Measurements from ENCODE around the gene HOXB1. TPM values are rescaled to one million over a fixed set of nuclear protein-coding genes. Genes with fewer than 3 reads are reported as not detected.

HOXB1 gene
- total and polyA plus RNA-seq, 2 of the 8 experiments (the other 6 are each of a cell fraction or from before 2014, with no cell fraction given): not detected

GRCh38 chr17:48558831-48559121 is 28.0 kb upstream of the HOXB1 start:
- peaks cover 17 to 34% of the 10 kb centered on the region in 2 experiments for H4K20me1 ChIP-seq (replicated peaks in 1 of 2; ENCODE audit: control insufficient read depth in 1 of 2, insufficient read depth in 2 of 2, low read length in 2 of 2)
- H2BK5ac ChIP-seq (ENCODE audit: low read depth, low read length): no peak overlapping the region
- H3K56ac ChIP-seq (replicated peaks; ENCODE audit: insufficient read length, low read depth, low read length): no peak overlapping the region
- no peak overlapping the region for H3K27ac ChIP-seq (ENCODE audit: low read depth, low read length)
- FAIRE-seq (no peak), DNase-seq (ENCODE audit: low read depth in 1 of 2, low spot score in 2 of 2) (no peak)
- H3K23me2 ChIP-seq (ENCODE audit: low read depth, low read length): no peaks in the 10 kb centered on the region
- no peak overlapping the region for H2BK120ac ChIP-seq (replicated peaks; ENCODE audit: low read depth, low read length)
- H2BK12ac ChIP-seq (ENCODE audit: low read depth, low read length): no peak overlapping the region
- no peak overlapping the region for H2BK20ac ChIP-seq (ENCODE audit: low read length)
- no peaks in the 10 kb centered on the region for H3K9me3 ChIP-seq (ENCODE audit: insufficient read depth in 2 of 2, low read depth in 1 of 2, low read length in 1 of 2)
- no peak overlapping the region for H2BK15ac ChIP-seq (ENCODE audit: low read length)
- no peak overlapping the region for H2AK5ac ChIP-seq (ENCODE audit: low read depth, low read length)
- H3K4me3 ChIP-seq (ENCODE audit: extremely low read depth in 1 of 4, insufficient read depth in 2 of 4, low read depth in 3 of 4, low read length in 4 of 4): no peak overlapping the region
- no peak overlapping the region for H4K8ac ChIP-seq (ENCODE audit: extremely low read depth, insufficient read depth, low read length)
- no peak overlapping the region for H3K23ac ChIP-seq (ENCODE audit: insufficient read length)
- H3K18ac ChIP-seq (ENCODE audit: extremely low read depth, low read length): no peak overlapping the region
- ChIA-PET CTCF (ENCODE audit: partially characterized antibody) (interaction anchor here (1.2 to 1.5 kb wide), 2 partner anchors 12 to 67 kb away, joined by 3 read pairs; partner anchors contain the start of gene HOXB9), POLR2A (ENCODE audit: partially characterized antibody) (no interaction called here)
- H3K4me2 ChIP-seq (ENCODE audit: insufficient read depth in 1 of 2, low read depth in 2 of 2, low read length in 2 of 2): no peak overlapping the region
- peaks cover 0 to 9% (median 4%) of the 10 kb centered on the region in 4 experiments; a peak in 4 of 7 replicates for H3K4me1 ChIP-seq (replicated peaks in 1 of 4; ENCODE audit: control insufficient read depth in 3 of 4, insufficient read depth in 4 of 4, low read length in 3 of 4)
- WGBS, 2 experiments (ENCODE audit: extremely low coverage in 1 of 2, insufficient coverage in 1 of 2, insufficient read length in 1 of 2, insufficient replicate concordance in 2 of 2, low coverage in 1 of 2, low lambda C conversion rate in 2 of 2, missing lambda C conversion rate in 1 of 2): 34% methylated on average over 2 of the region's 2 CpGs; no CpG with 5 or more reads in 1 of the 2 experiments
- no peak overlapping the region for H3K9ac ChIP-seq (replicated peaks in 1 of 4; ENCODE audit: extremely low read depth in 1 of 4, low read depth in 3 of 4, low read length in 3 of 4)
- H4K5ac ChIP-seq (ENCODE audit: insufficient read length, low read depth, low read length): no peak overlapping the region
- H3K79me1 ChIP-seq (ENCODE audit: low read depth, low read length): no peaks in the 10 kb centered on the region
- peaks cover 0 to 5% (median 0%) of the 10 kb centered on the region in 4 experiments; a peak in 1 of 8 replicates for H3K36me3 ChIP-seq (ENCODE audit: control insufficient read depth in 2 of 4, insufficient read depth in 4 of 4, low read length in 3 of 4)
- H4K91ac ChIP-seq (replicated peaks; ENCODE audit: insufficient read length, low read length): no peak overlapping the region
- peak; percentile 24 for TF ChIP-seq EZH2 (IDR thresholded peaks at IDR 0.05; ENCODE audit: low read depth, low read length, severe bottlenecking)
- no peak for TF ChIP-seq SAP30 (IDR thresholded peaks at IDR 0.05; ENCODE audit: insufficient read depth, insufficient replicate concordance, low read length)
- no peak overlapping the region for H2AFZ ChIP-seq (ENCODE audit: low read length)
- H3K27me3 ChIP-seq (replicated peaks in 1 of 4; ENCODE audit: control insufficient read depth in 3 of 4, extremely low read depth in 1 of 4, insufficient read depth in 3 of 4, low read length in 3 of 4): peaks cover 99 to 100% (median 100%) of the 10 kb centered on the region in 4 experiments
- H3K14ac ChIP-seq (ENCODE audit: insufficient read length): no peak overlapping the region
- no peaks in the 10 kb centered on the region for H3K79me2 ChIP-seq (ENCODE audit: control insufficient read depth in 1 of 2, insufficient read depth in 2 of 2, low read length in 2 of 2)
- no peak overlapping the region for H3K4ac ChIP-seq (replicated peaks; ENCODE audit: insufficient read length, low read depth, low read length)
